Vagina (tissue), 2 donors: Measurements from ENCODE around the gene SH2D7. TPM values are rescaled to one million over a fixed set of nuclear protein-coding genes. Genes with fewer than 3 reads are reported as not detected.

Experiments
- DNase-seq, 2 donors: peaks; one replicate each; pipeline ENCODE4 v3.0.0-alpha.2; 2017; ENCODE audit errors: extremely low spot score in 2 of 2
- H3K27ac ChIP-seq: fragments of 200-600 bp; sonication (generic); one replicate; pipeline ENCODE4 v1.5.1; 2019
- H3K27me3 ChIP-seq: fragments of 200-600 bp; sonication (generic); one replicate; pipeline ENCODE4 v1.5.1; 2019
- H3K36me3 ChIP-seq, 2 donors: fragments of 200-600 bp; sonication (generic); one replicate each; pipeline ENCODE4 v1.5.1; 2017 to 2019
- H3K4me1 ChIP-seq: fragments of 200-600 bp; sonication (generic); one replicate; pipeline ENCODE4 v1.5.1; 2019
- H3K4me3 ChIP-seq, 2 donors: fragments of 200-600 bp; sonication (generic); 1 replicate in 1 of 2; 2 replicates in 1 of 2; pipeline ENCODE4 v1.5.1; 2016 to 2019
- H3K9me3 ChIP-seq: fragments of 200-600 bp; sonication (generic); one replicate; pipeline ENCODE4 v1.5.1; 2019
- POLR2A ChIP-seq, 2 donors: fragments of 450-650 bp; IDR thresholded peaks; one replicate each; pipeline ENCODE4 v1.6.1; 2017; ENCODE audit warnings: antibody characterized with exemption in 2 of 2, mild to moderate bottlenecking in 2 of 2, moderate library complexity in 2 of 2
- POLR2AphosphoS5 ChIP-seq, 2 donors: sonication (generic); formaldehyde crosslinking; IDR thresholded peaks; one replicate each; pipeline ENCODE4 v1.9.0; 2017; ENCODE audit warnings: antibody characterized with exemption in 2 of 2, mild to moderate bottlenecking in 2 of 2, low read depth in 1 of 2; ENCODE audit not compliant: insufficient read depth in 1 of 2
- intact Hi-C: fragments of 100-400 bp; cut with DNase I; formaldehyde crosslinking; loops from one replicate; pipeline ENCODE4 v1.15.1; 2023
- total RNA-seq: library from RNA; depleted of rRNA; stranded (reverse); fragments of >200 nt; gene quantifications from one replicate; pipeline ENCODE4 v1.2.3, GENCODE V29; 2016
- TF ChIP-seq, protein P1 (sequence below), 3 experiments: fragments of 450-650 bp in 2 of 3; fragments of 200-600 bp in 1 of 3; sonication (generic) in 1 of 3; IDR thresholded peaks; one replicate each; pipeline ENCODE4 v1.5.1; 2017 to 2019; ENCODE audit warnings: antibody characterized with exemption in 3 of 3, mild to moderate bottlenecking in 2 of 3, moderate library complexity in 2 of 3

SH2D7 gene
- total RNA-seq, 1 donor from 2014 or later: not detected

- H3K4me3 ChIP-seq: peak within 1 kb of the TSS; percentile 93 to 96
- no peaks in the 10 kb centered on the region for H3K27me3 ChIP-seq
- H3K9me3 ChIP-seq: no peaks in the 10 kb centered on the region
- no peaks in the 10 kb centered on the region for H3K36me3 ChIP-seq
- TF ChIP-seq, protein P1, sequence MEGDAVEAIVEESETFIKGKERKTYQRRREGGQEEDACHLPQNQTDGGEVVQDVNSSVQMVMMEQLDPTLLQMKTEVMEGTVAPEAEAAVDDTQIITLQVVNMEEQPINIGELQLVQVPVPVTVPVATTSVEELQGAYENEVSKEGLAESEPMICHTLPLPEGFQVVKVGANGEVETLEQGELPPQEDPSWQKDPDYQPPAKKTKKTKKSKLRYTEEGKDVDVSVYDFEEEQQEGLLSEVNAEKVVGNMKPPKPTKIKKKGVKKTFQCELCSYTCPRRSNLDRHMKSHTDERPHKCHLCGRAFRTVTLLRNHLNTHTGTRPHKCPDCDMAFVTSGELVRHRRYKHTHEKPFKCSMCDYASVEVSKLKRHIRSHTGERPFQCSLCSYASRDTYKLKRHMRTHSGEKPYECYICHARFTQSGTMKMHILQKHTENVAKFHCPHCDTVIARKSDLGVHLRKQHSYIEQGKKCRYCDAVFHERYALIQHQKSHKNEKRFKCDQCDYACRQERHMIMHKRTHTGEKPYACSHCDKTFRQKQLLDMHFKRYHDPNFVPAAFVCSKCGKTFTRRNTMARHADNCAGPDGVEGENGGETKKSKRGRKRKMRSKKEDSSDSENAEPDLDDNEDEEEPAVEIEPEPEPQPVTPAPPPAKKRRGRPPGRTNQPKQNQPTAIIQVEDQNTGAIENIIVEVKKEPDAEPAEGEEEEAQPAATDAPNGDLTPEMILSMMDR (IDR thresholded peaks at IDR 0.05): no peak
- TF ChIP-seq POLR2A (IDR thresholded peaks at IDR 0.05) (peak in 1 of 2 donors; percentile 42), POLR2AphosphoS5 (IDR thresholded peaks at IDR 0.05; ENCODE audit: insufficient read depth in 1 of 2, low read depth in 1 of 2) (peak in 1 of 2 donors; percentile 45)
- H3K4me1 ChIP-seq: peaks cover 43% of the 10 kb centered on the region
- peak within 1 kb of the TSS; percentile 95 for H3K27ac ChIP-seq
- no peak for DNase-seq
- intact Hi-C loops: loop anchor here (10.0 kb wide), 1 partner anchor 72 kb away; no protein-coding TSS in a partner anchor
Measured at GRCh38 chr15:78077053-78077870, 15.1 kb upstream of the SH2D7 start, which contains the start of gene TBC1D2B. TBC1D2B (minus strand) TSS chr15:78077711; CDS start chr15:78077652, 59 bp downstream.

DNA sequence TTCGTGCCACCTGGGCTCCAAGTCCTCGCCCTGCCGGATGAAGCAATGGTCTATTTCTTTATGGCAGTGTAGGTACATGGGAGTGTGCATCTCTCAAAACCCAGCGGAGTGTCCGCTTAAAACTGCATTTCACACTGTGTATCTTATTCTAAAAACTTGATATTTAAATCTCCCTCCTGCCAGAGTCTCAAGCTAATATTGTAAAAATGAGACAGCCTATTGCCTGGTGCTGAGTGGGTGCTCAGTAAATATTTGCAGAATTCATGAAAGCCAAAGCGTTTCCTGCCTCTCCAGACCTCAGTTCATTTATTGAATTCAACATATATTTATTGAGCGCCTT lies 14.5 kb upstream of the SH2D7 start:
- no peaks in the 10 kb centered on the region for H3K9me3 ChIP-seq
- no peak for TF ChIP-seq POLR2A (IDR thresholded peaks at IDR 0.05)
- TF ChIP-seq, protein P1 (IDR thresholded peaks at IDR 0.05): no peak
- TF ChIP-seq POLR2AphosphoS5 (IDR thresholded peaks at IDR 0.05; ENCODE audit: insufficient read depth in 1 of 2, low read depth in 1 of 2): no peak
- H3K4me1 ChIP-seq: peaks cover 38% of the 10 kb centered on the region
- no peaks in the 10 kb centered on the region for H3K36me3 ChIP-seq
- no peak for DNase-seq
- peak overlapping the region; percentile 67 for H3K27ac ChIP-seq
- H3K27me3 ChIP-seq: no peaks in the 10 kb centered on the region
- intact Hi-C loops: loop anchor here (10.0 kb wide), 1 partner anchor 73 kb away; no protein-coding TSS in a partner anchor
- peak overlapping the region; percentile 93 to 96 for H3K4me3 ChIP-seq

DNA sequence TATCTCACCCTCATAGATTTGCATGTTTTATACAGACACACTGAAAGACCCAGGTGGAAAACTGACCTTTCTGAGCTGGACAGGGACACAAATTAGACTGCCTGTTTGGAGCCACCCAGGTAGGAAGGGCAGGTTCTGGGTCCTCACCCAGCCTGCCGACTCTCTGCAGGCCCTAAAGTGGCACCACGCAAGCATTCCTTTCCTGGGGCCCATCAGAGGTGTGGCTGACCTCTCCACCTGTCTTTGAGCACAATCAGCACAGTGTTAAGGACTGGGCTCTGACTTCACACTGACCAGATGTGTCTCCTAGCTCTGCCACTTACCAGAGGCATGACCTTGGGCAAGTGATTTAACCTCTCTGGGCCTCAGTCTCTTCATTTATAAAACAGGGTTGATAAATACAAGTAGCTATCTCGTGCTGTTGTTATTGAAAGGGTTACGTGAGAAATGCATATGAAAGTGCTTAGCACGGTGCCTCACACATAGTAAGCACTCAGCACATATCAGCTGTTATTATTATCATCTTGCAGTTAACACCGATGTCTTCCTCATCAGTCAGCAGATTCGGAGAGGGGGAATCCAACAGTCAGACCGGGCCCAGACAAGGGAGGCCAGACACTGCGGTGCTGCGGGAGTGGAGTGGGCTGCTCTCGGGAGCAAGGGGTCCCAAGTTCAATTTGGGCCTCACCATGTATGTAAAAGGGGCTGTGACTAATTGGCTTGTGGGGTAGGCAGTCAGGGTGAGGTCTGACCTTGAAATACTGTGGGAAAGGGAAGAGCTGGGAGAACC lies 12.9 kb upstream of the SH2D7 start:
- H3K36me3 ChIP-seq: no peaks in the 10 kb centered on the region
- no peak overlapping the region for H3K27ac ChIP-seq
- no peaks in the 10 kb centered on the region for H3K27me3 ChIP-seq
- TF ChIP-seq, protein P1 (IDR thresholded peaks at IDR 0.05): no peak
- no peak for TF ChIP-seq POLR2AphosphoS5 (IDR thresholded peaks at IDR 0.05; ENCODE audit: insufficient read depth in 1 of 2, low read depth in 1 of 2)
- TF ChIP-seq POLR2A (IDR thresholded peaks at IDR 0.05): no peak
- intact Hi-C loops: loop anchor here (10.0 kb wide), 1 partner anchor 75 kb away; no protein-coding TSS in a partner anchor
- no peak for DNase-seq
- no peaks in the 10 kb centered on the region for H3K9me3 ChIP-seq
- no peak overlapping the region for H3K4me3 ChIP-seq
- H3K4me1 ChIP-seq: peaks cover 22% of the 10 kb centered on the region

DNA sequence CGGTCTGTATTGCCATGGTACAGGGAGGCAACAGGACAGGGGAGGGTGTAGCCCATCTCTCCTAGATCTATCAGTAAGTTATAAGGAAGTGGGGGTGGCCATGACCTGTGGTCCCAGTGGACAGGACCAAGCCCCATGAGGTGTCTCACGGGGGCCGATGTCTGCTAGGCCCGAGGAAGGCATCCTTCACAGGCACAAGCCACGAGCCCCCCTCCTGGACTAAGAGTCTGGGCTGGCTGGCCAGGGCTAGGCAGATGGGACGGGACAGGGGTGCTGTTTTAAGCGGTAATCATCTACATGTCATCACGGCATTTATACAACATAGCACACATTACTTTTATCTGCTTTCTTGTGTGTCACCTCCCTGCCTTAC lies 12.3 kb upstream of the SH2D7 start:
- intact Hi-C loops: no loop called here
- Histone ChIP-seq H3K27me3 (no peaks in the 10 kb centered on the region), H3K9me3 (no peaks in the 10 kb centered on the region), H3K27ac (no peak overlapping the region), H3K4me3 (no peak overlapping the region), H3K36me3 (no peaks in the 10 kb centered on the region), H3K4me1 (peaks cover 17% of the 10 kb centered on the region)
- TF ChIP-seq POLR2AphosphoS5 (IDR thresholded peaks at IDR 0.05; ENCODE audit: insufficient read depth in 1 of 2, low read depth in 1 of 2) (no peak), POLR2A (IDR thresholded peaks at IDR 0.05) (no peak)
- TF ChIP-seq, protein P1 (IDR thresholded peaks at IDR 0.05): no peak
- DNase-seq: no peak
